Neuronal stem cell (in vitro differentiated cells): ENCODE data around the gene CCDC136.

Experiments used
- DNase-seq: peaks from one replicate; pipeline ENCODE4 v3.0.0-alpha.2; 2013; ENCODE audit warnings: low spot score
- H2AFZ ChIP-seq: one replicate; pipeline ENCODE4 v1.6.1; 2013; ENCODE audit warnings: mild to moderate bottlenecking, low read length, inconsistent platforms
- H2AK5ac ChIP-seq: 2 replicates; pipeline ENCODE4 v1.6.1; 2013; ENCODE audit warnings: low read depth, mild to moderate bottlenecking, inconsistent platforms, low read length, moderate library complexity, mixed read lengths
- H2BK120ac ChIP-seq: 2 replicates; pipeline ENCODE4 v1.6.1; 2013; ENCODE audit warnings: low read depth, mild to moderate bottlenecking, inconsistent platforms, low read length, moderate library complexity, mixed read lengths
- H2BK12ac ChIP-seq: one replicate; pipeline ENCODE4 v1.6.1; 2013; ENCODE audit warnings: low read length, inconsistent platforms
- H2BK15ac ChIP-seq: 2 replicates; pipeline ENCODE4 v1.6.1; 2013; ENCODE audit warnings: mild to moderate bottlenecking, low read length, inconsistent platforms, mixed read lengths
- H2BK5ac ChIP-seq: one replicate; pipeline ENCODE4 v1.6.1; 2013; ENCODE audit warnings: inconsistent platforms, mild to moderate bottlenecking, low read length, moderate library complexity
- H3K14ac ChIP-seq: one replicate; pipeline ENCODE4 v1.6.1; 2013; ENCODE audit warnings: low read length, inconsistent platforms
- H3K18ac ChIP-seq: 2 replicates; pipeline ENCODE4 v1.6.1; 2013; ENCODE audit warnings: low read length, inconsistent platforms
- H3K23ac ChIP-seq: 2 replicates; pipeline ENCODE4 v1.6.1; 2013; ENCODE audit warnings: low read depth, mild to moderate bottlenecking, mixed read lengths, low read length, inconsistent platforms; ENCODE audit not compliant: poor library complexity
- H3K27ac ChIP-seq: replicated peaks from 3 replicates; pipeline ENCODE4 v1.5.1; 2013; ENCODE audit warnings: low read length, inconsistent platforms
- H3K27me3 ChIP-seq, 3 experiments: 2 replicates each; pipeline ENCODE4 v1.6.1; 2013; ENCODE audit warnings: low read length in 3 of 3, mild to moderate bottlenecking in 2 of 3, inconsistent platforms in 1 of 3, low read depth in 1 of 3, mixed read lengths in 1 of 3, moderate library complexity in 1 of 3; ENCODE audit not compliant: control insufficient read depth in 3 of 3, insufficient read depth in 3 of 3
- H3K36me3 ChIP-seq, 2 donors: replicated peaks in 1 of 2; 2 replicates each; pipeline ENCODE4 v1.6.1; 2013; ENCODE audit warnings: low read length in 2 of 2; ENCODE audit not compliant: control insufficient read depth in 2 of 2, insufficient read depth in 2 of 2
- H3K4ac ChIP-seq: 2 replicates; pipeline ENCODE4 v1.6.1; 2013; ENCODE audit warnings: inconsistent platforms, mild to moderate bottlenecking, low read length, moderate library complexity
- H3K4me1 ChIP-seq, 2 donors: 1 replicate in 1 of 2; 2 replicates in 1 of 2; pipeline ENCODE4 v1.6.1; 2013; ENCODE audit warnings: low read length in 2 of 2, low read depth in 1 of 2; ENCODE audit not compliant: control insufficient read depth in 2 of 2, insufficient read depth in 1 of 2
- H3K4me2 ChIP-seq: one replicate; pipeline ENCODE4 v1.6.1; 2013; ENCODE audit warnings: mild to moderate bottlenecking, low read length, inconsistent platforms; ENCODE audit not compliant: insufficient read depth, poor library complexity, severe bottlenecking
- H3K4me3 ChIP-seq, 2 donors: 2 replicates each; pipeline ENCODE4 v1.5.1; 2013; ENCODE audit warnings: low read length in 2 of 2, mild to moderate bottlenecking in 2 of 2, inconsistent platforms in 1 of 2, moderate library complexity in 1 of 2
- H3K79me1 ChIP-seq: one replicate; pipeline ENCODE4 v1.6.1; 2013; ENCODE audit warnings: low read depth, mild to moderate bottlenecking, inconsistent platforms, low read length, moderate library complexity
- H3K9ac ChIP-seq: one replicate; pipeline ENCODE4 v1.6.1; 2013; ENCODE audit warnings: mild to moderate bottlenecking, low read depth, low read length, inconsistent platforms; ENCODE audit not compliant: poor library complexity
- H3K9me3 ChIP-seq, 2 donors: replicated peaks in 1 of 2; 2 replicates each; pipeline versions ENCODE3 to v1.6.1; 2013; ENCODE audit warnings: low read length in 2 of 2, mild to moderate bottlenecking in 2 of 2, inconsistent platforms in 1 of 2, low read depth in 1 of 2, mixed read lengths in 1 of 2, moderate library complexity in 1 of 2; ENCODE audit not compliant: control insufficient read depth in 2 of 2, insufficient read depth in 1 of 2
- H4K8ac ChIP-seq: one replicate; pipeline ENCODE4 v1.6.1; 2013; ENCODE audit warnings: low read depth, mild to moderate bottlenecking, inconsistent platforms, low read length, moderate library complexity
- H4K91ac ChIP-seq: one replicate; pipeline ENCODE4 v1.6.1; 2013; ENCODE audit warnings: low read length, low read depth, mild to moderate bottlenecking, inconsistent platforms; ENCODE audit not compliant: poor library complexity
- WGBS, 2 donors: extraction: QIAGEN DNeasy Blood & Tissue Kit; methylation state at CpG; one replicate each; pipeline ENCODE4 v1.1.7; 2013; ENCODE audit warnings: missing lambda C conversion rate in 2 of 2, mixed read lengths in 1 of 2; ENCODE audit not compliant: insufficient read length in 2 of 2, insufficient replicate concordance in 1 of 2; ENCODE audit errors: extremely low coverage in 2 of 2; 5-methylcytosine and 5-hydroxymethylcytosine counted together

The CCDC136 gene

GRCh38 chr7:128745706-128746105, 46.1 kb upstream of the CCDC136 start:
- Histone ChIP-seq H4K91ac (no peak overlapping the region), H3K9ac (no peak overlapping the region), H3K27me3 (no peaks in the 10 kb centered on the region), H2BK120ac (no peak overlapping the region), H2BK15ac (no peak overlapping the region), H3K27ac (no peak overlapping the region), H2BK12ac (no peak overlapping the region), H3K36me3 (peaks cover 6 to 68% of the 10 kb centered on the region in 2 donors), H2BK5ac (no peak overlapping the region), H3K4me2 (no peak overlapping the region), H3K9me3 (no peaks in the 10 kb centered on the region), H3K4ac (no peak overlapping the region), H3K23ac (no peak overlapping the region), H2AFZ (no peak overlapping the region), H3K18ac (no peak overlapping the region), H3K4me1 (peaks cover 2 to 6% of the 10 kb centered on the region in 2 donors), H3K4me3 (no peak overlapping the region), H3K14ac (no peak overlapping the region), H2AK5ac (no peak overlapping the region), H3K79me1 (peaks cover 2% of the 10 kb centered on the region), H4K8ac (no peak overlapping the region)
- no CpG with 5 or more reads among the region's 1 CpG for WGBS, 2 donors
- no peak for DNase-seq

GRCh38 chr7:128747327-128748079, 44.3 kb upstream of the CCDC136 start:
- Histone ChIP-seq H3K9ac (no peak overlapping the region), H3K23ac (no peak overlapping the region), H2BK120ac (no peak overlapping the region), H3K4me1 (no peaks in the 10 kb centered on the region), H3K79me1 (peaks cover 2% of the 10 kb centered on the region), H2BK5ac (no peak overlapping the region), H3K18ac (no peak overlapping the region), H3K4me3 (no peak overlapping the region), H4K91ac (no peak overlapping the region), H3K9me3 (no peaks in the 10 kb centered on the region), H2BK12ac (no peak overlapping the region), H3K14ac (no peak overlapping the region), H3K4ac (no peak overlapping the region), H3K36me3 (peaks cover 6 to 72% of the 10 kb centered on the region in 2 donors), H3K4me2 (no peak overlapping the region), H2AK5ac (no peak overlapping the region), H3K27me3 (no peaks in the 10 kb centered on the region), H4K8ac (no peak overlapping the region), H2AFZ (no peak overlapping the region), H3K27ac (no peak overlapping the region), H2BK15ac (no peak overlapping the region)
- WGBS, 2 donors = no CpG with 5 or more reads among the region's 6 CpGs
- no peak for DNase-seq

GRCh38 chr7:128752251-128752650, 39.5 kb upstream of the CCDC136 start:
- no peak overlapping the region for H3K4me2 ChIP-seq
- H2AK5ac ChIP-seq = no peak overlapping the region
- no peak overlapping the region for H2AFZ ChIP-seq
- H3K23ac ChIP-seq = no peak overlapping the region
- peaks cover 22 to 94% of the 10 kb centered on the region in 2 donors for H3K36me3 ChIP-seq
- H2BK12ac ChIP-seq = no peak overlapping the region
- no peak overlapping the region for H2BK5ac ChIP-seq
- H3K18ac ChIP-seq = no peak overlapping the region
- no peak overlapping the region for H3K14ac ChIP-seq
- no peak overlapping the region for H3K4ac ChIP-seq
- H3K9ac ChIP-seq = no peak overlapping the region
- no CpG with 5 or more reads among the region's 1 CpG for WGBS, 2 donors
- no peak overlapping the region for H3K4me3 ChIP-seq
- H3K27ac ChIP-seq = no peak overlapping the region
- H2BK120ac ChIP-seq = no peak overlapping the region
- DNase-seq = no peak
- H4K91ac ChIP-seq = no peak overlapping the region
- H3K9me3 ChIP-seq = no peaks in the 10 kb centered on the region
- no peak overlapping the region for H4K8ac ChIP-seq
- no peaks in the 10 kb centered on the region for H3K4me1 ChIP-seq
- no peaks in the 10 kb centered on the region for H3K27me3 ChIP-seq
- H2BK15ac ChIP-seq = no peak overlapping the region
- H3K79me1 ChIP-seq = peaks cover 2% of the 10 kb centered on the region

- no peak overlapping the region for H2AK5ac ChIP-seq
Observed at GRCh38 chr7:128755075-128755818, 36.5 kb upstream of the CCDC136 start.

More at GRCh38 chr7:128755075-128755818, 36.5 kb upstream of the CCDC136 start:
- Histone ChIP-seq H3K36me3 (peaks cover 20 to 95% of the 10 kb centered on the region in 2 donors), H3K4me2 (no peak overlapping the region), H3K4ac (no peak overlapping the region), H3K18ac (no peak overlapping the region), H4K8ac (no peak overlapping the region), H3K14ac (no peak overlapping the region), H2BK15ac (no peak overlapping the region), H2BK5ac (no peak overlapping the region), H2BK120ac (no peak overlapping the region), H2BK12ac (no peak overlapping the region), H3K9ac (no peak overlapping the region), H3K27ac (no peak overlapping the region), H3K4me1 (no peaks in the 10 kb centered on the region), H2AFZ (no peak overlapping the region), H3K27me3 (no peaks in the 10 kb centered on the region), H3K9me3 (no peaks in the 10 kb centered on the region), H3K23ac (no peak overlapping the region), H3K4me3 (no peak overlapping the region), H4K91ac (no peak overlapping the region), H3K79me1 (peaks cover 2% of the 10 kb centered on the region)
- no peak for DNase-seq
- WGBS, 2 donors = no CpG with 5 or more reads among the region's 2 CpGs
